ENCODE results near the gene TWIST2. TPM values are rescaled to one million over a fixed set of nuclear protein-coding genes. Genes with fewer than 3 reads are reported as not detected.

The TWIST2 gene
- polyA plus RNA-seq (2012; ENCODE audit: missing spikeins) = not detected

- DNase-seq (ENCODE audit: insufficient read length) (no peak), FAIRE-seq (no peak)
- TF ChIP-seq TAF1 (IDR thresholded peaks at IDR 0.05; ENCODE audit: borderline replicate concordance, low read depth, low read length) (no peak), POLR2AphosphoS5 (IDR thresholded peaks at IDR 0.05; ENCODE audit: low read depth, low read length) (no peak), POLR2A (IDR thresholded peaks at IDR 0.05; ENCODE audit: low read depth, low read length) (no peak)
Observed at GRCh38 chr2:238847841-238848690, at the start of gene TWIST2. TWIST2 (plus strand) TSS chr2:238848085; CDS start chr2:238848216, 131 bp downstream.

- TF ChIP-seq TAF1 (IDR thresholded peaks at IDR 0.05; ENCODE audit: borderline replicate concordance, low read depth, low read length) (no peak), POLR2AphosphoS5 (IDR thresholded peaks at IDR 0.05; ENCODE audit: low read depth, low read length) (no peak), POLR2A (IDR thresholded peaks at IDR 0.05; ENCODE audit: low read depth, low read length) (no peak)
- no peak for FAIRE-seq
- no peak for DNase-seq (ENCODE audit: insufficient read length)
Observed at GRCh38 chr2:238801791-238802190, 46.1 kb upstream of the TWIST2 start.

DNA sequence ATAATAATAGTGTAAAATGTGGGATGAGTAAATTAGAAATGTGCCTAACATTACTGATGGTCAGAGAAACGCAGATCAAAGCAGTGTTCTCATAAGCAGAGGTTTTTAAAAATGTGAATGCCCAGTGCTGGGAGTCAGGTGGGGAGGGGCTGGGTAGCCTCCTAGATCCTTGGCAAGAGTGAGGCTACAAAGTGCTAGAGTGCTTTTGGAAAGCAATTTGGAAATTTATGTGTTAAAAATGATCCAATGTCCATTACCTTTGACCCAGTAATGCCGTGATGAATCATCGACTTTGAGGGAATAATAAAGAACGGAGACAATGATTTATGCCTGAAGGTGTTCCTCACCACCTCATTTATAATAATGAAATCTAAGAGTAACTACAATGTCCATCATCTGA lies 44.9 kb upstream of the TWIST2 start:
- DNase-seq (ENCODE audit: insufficient read length) (no peak), FAIRE-seq (no peak)
- TF ChIP-seq TAF1 (IDR thresholded peaks at IDR 0.05; ENCODE audit: borderline replicate concordance, low read depth, low read length) = no peak
- TF ChIP-seq POLR2A (IDR thresholded peaks at IDR 0.05; ENCODE audit: low read depth, low read length) = no peak
- no peak for TF ChIP-seq POLR2AphosphoS5 (IDR thresholded peaks at IDR 0.05; ENCODE audit: low read depth, low read length)

DNA sequence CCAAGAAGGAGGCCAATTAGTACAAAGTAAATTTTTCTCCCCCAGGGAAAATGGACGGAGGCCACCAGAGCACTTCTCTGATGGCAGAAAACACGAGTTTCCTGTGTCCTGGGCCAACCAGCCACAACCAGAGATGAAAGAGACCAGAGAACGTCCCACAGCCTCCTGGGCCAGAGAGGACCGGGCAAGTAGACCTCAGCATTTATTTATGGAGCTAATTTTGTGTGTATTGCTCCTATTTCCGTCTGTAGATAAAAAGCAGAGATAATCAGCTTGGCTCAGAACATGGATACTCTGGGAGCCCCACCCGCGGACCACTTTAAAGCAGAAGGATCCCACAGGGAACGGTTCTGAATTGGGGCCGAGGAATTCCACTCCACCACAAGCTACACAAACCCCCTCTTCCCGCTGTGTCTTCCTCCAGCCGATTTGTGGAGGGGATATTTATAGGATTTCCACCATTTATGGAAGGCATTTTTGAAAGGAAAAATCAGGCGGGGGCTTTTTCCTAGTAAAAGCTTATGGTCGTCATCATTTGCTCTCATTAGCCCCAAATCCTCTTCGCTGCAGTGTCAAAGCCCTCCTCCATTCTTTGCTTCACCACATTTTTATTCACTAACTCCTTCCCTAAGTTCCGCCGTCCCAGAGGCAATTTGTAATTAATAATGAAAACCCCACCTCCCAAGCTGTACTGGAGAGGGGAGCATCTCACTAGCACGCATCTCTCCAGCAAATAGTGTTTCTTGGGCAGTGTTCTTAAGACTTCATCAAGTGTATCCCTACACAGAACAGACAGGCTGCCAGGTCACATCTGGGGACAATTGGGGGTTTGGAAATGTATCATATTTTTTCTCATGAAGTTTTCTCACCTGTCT lies 43.7 kb upstream of the TWIST2 start:
- FAIRE-seq = no peak
- DNase-seq (ENCODE audit: insufficient read length) = no peak
- no peak for TF ChIP-seq POLR2AphosphoS5 (IDR thresholded peaks at IDR 0.05; ENCODE audit: low read depth, low read length)
- no peak for TF ChIP-seq TAF1 (IDR thresholded peaks at IDR 0.05; ENCODE audit: borderline replicate concordance, low read depth, low read length)
- no peak for TF ChIP-seq POLR2A (IDR thresholded peaks at IDR 0.05; ENCODE audit: low read depth, low read length)

GRCh38 chr2:238808761-238809160 lies 39.1 kb upstream of the TWIST2 start:
- FAIRE-seq (no peak), DNase-seq (ENCODE audit: insufficient read length) (no peak)
- no peak for TF ChIP-seq POLR2AphosphoS5 (IDR thresholded peaks at IDR 0.05; ENCODE audit: low read depth, low read length)
- no peak for TF ChIP-seq POLR2A (IDR thresholded peaks at IDR 0.05; ENCODE audit: low read depth, low read length)
- TF ChIP-seq TAF1 (IDR thresholded peaks at IDR 0.05; ENCODE audit: borderline replicate concordance, low read depth, low read length) = no peak

GRCh38 chr2:238810321-238810720 lies 37.6 kb upstream of the TWIST2 start:
- DNase-seq (ENCODE audit: insufficient read length) (no peak), FAIRE-seq (no peak)
- TF ChIP-seq POLR2AphosphoS5 (IDR thresholded peaks at IDR 0.05; ENCODE audit: low read depth, low read length) (no peak), POLR2A (IDR thresholded peaks at IDR 0.05; ENCODE audit: low read depth, low read length) (no peak), TAF1 (IDR thresholded peaks at IDR 0.05; ENCODE audit: borderline replicate concordance, low read depth, low read length) (no peak)

GRCh38 chr2:238811293-238811692 lies 36.6 kb upstream of the TWIST2 start:
- DNase-seq (ENCODE audit: insufficient read length) = no peak
- TF ChIP-seq POLR2A (IDR thresholded peaks at IDR 0.05; ENCODE audit: low read depth, low read length) (no peak), TAF1 (IDR thresholded peaks at IDR 0.05; ENCODE audit: borderline replicate concordance, low read depth, low read length) (no peak), POLR2AphosphoS5 (IDR thresholded peaks at IDR 0.05; ENCODE audit: low read depth, low read length) (no peak)
- no peak for FAIRE-seq

DNA sequence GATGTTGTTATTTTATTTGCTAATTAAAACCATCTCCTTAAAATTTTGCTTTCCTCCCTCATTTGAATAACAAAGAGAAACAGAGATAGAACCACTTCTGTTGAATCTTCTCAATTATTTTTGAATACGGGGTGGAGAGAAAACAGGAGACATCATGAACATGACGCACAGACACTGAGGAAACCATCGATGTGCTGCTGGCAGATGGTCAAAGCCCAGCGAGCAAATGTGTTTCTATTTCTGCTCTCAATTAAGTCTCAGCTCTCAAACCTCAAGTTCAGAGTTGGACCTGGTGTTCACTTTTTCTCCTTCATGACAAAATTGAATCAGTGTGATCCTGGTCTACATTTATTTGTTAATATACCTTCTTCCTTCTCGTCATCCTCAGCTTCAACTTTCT lies 36.1 kb upstream of the TWIST2 start:
- no peak for TF ChIP-seq POLR2AphosphoS5 (IDR thresholded peaks at IDR 0.05; ENCODE audit: low read depth, low read length)
- no peak for TF ChIP-seq POLR2A (IDR thresholded peaks at IDR 0.05; ENCODE audit: low read depth, low read length)
- TF ChIP-seq TAF1 (IDR thresholded peaks at IDR 0.05; ENCODE audit: borderline replicate concordance, low read depth, low read length) = no peak
- FAIRE-seq (no peak), DNase-seq (ENCODE audit: insufficient read length) (no peak)

DNA sequence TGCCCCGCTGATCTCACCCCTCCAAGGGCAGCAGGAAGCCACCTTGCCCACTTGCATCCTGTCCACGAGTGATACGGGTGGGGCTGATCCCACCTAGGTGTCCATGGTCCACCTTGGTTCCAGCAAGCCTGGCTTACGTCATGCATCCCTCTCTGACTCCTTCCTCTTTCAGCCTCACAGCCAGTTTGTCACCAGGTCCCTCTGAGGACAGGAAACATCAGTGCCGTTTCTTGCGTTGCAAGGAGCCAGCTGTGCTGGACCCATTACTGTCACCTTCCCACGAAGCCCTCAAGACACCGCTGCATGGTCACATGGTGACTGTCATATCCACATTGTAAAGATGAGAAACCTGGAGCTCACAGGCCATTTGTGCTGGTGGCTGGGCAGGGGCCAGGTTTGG lies 34.8 kb upstream of the TWIST2 start:
- no peak for DNase-seq (ENCODE audit: insufficient read length)
- TF ChIP-seq POLR2AphosphoS5 (IDR thresholded peaks at IDR 0.05; ENCODE audit: low read depth, low read length) = no peak
- no peak for TF ChIP-seq TAF1 (IDR thresholded peaks at IDR 0.05; ENCODE audit: borderline replicate concordance, low read depth, low read length)
- TF ChIP-seq POLR2A (IDR thresholded peaks at IDR 0.05; ENCODE audit: low read depth, low read length) = no peak
- FAIRE-seq = no peak

GRCh38 chr2:238814815-238815214 lies 33.1 kb upstream of the TWIST2 start:
- no peak for TF ChIP-seq POLR2AphosphoS5 (IDR thresholded peaks at IDR 0.05; ENCODE audit: low read depth, low read length)
- no peak for TF ChIP-seq POLR2A (IDR thresholded peaks at IDR 0.05; ENCODE audit: low read depth, low read length)
- TF ChIP-seq TAF1 (IDR thresholded peaks at IDR 0.05; ENCODE audit: borderline replicate concordance, low read depth, low read length) = no peak
- FAIRE-seq (no peak), DNase-seq (ENCODE audit: insufficient read length) (no peak)

DNA sequence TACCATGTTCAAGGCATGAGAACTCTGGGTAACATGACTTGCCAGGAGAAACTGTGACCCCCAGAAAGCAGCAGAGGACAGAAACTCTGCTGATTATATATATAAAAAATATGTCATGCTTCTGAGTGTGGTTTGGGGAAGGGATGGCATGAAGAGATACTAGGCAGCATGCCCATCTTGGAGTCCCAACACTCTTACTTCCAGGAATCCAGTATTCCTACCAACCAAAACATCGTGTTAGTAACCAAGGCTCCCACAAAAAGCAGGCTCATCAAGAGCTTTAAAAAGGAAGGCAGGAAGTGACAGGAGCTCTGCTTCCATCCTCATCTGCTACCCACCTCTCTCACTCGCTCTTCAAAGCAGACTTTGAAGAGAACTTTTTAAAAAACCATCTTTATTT lies 31.6 kb upstream of the TWIST2 start:
- FAIRE-seq (no peak), DNase-seq (ENCODE audit: insufficient read length) (no peak)
- no peak for TF ChIP-seq TAF1 (IDR thresholded peaks at IDR 0.05; ENCODE audit: borderline replicate concordance, low read depth, low read length)
- no peak for TF ChIP-seq POLR2A (IDR thresholded peaks at IDR 0.05; ENCODE audit: low read depth, low read length)
- no peak for TF ChIP-seq POLR2AphosphoS5 (IDR thresholded peaks at IDR 0.05; ENCODE audit: low read depth, low read length)

All from GM12892 (cell line).